ENCODE data around the gene ZNF621.

The ZNF621 gene

GRCh38 chr3:40566694-40567093, 41.9 kb downstream of the ZNF621 start:
- Histone ChIP-seq H3K27me3 (ENCODE audit: insufficient read depth, low read length) (no peaks in the 10 kb centered on the region), H3K4me3 (ENCODE audit: low read depth, low read length, poor library complexity, severe bottlenecking) (no peak overlapping the region), H3K79me2 (ENCODE audit: insufficient read depth, low read length) (no peaks in the 10 kb centered on the region), H3K27ac (ENCODE audit: low read depth, low read length, poor library complexity, severe bottlenecking) (no peak overlapping the region), H3F3A (ENCODE audit: insufficient read depth, low read length) (no peaks in the 10 kb centered on the region), H3K4me1 (ENCODE audit: insufficient read depth, low read length, severe bottlenecking) (no peaks in the 10 kb centered on the region), H3K9ac (ENCODE audit: low read length) (no peak overlapping the region), H3K36me3 (ENCODE audit: insufficient read depth, low read length) (no peaks in the 10 kb centered on the region), H4K20me1 (ENCODE audit: insufficient read depth, low read length) (no peaks in the 10 kb centered on the region), H3K9me2 (ENCODE audit: low read depth, low read length) (no peaks in the 10 kb centered on the region), H3K9me3 (ENCODE audit: low read length) (no peaks in the 10 kb centered on the region), H2AFZ (ENCODE audit: low read length) (no peak overlapping the region), H3K4me2 (ENCODE audit: low read length) (no peak overlapping the region)
- TF ChIP-seq CTCF (IDR thresholded peaks at IDR 0.05; ENCODE audit: low read length) = no peak

DNA sequence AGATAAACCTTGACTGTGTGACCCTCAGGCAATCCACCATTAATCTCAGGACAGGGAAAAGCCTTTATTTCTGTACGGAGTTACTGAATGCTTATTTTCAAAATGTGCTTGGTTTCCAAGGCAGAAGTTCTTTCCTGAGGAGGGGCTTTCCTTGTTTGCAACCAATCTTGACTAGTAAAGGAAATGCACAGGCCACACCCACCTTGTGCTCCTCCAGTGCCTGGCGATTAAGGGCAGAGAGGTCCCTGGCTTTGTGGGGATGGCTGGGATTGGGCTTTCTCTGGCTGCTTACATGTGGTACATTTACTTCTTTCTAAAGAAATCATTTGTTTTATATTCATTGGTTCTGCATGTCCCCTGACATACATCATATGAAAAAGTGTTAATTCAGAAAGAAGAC, 47.8 kb downstream of the ZNF621 start:
- TF ChIP-seq EZH2 (IDR thresholded peaks at IDR 0.05; ENCODE audit: borderline replicate concordance, low read length) = no peak
- no peak overlapping the region for H3K9ac ChIP-seq (ENCODE audit: low read length)
- no peak overlapping the region for H3K4me2 ChIP-seq (ENCODE audit: low read length)
- H2AFZ ChIP-seq (ENCODE audit: low read length) = no peak overlapping the region
- no peaks in the 10 kb centered on the region for H3K27me3 ChIP-seq (ENCODE audit: insufficient read depth, low read length)
- H3K27ac ChIP-seq (ENCODE audit: low read depth, low read length, poor library complexity, severe bottlenecking) = no peak overlapping the region
- H3K79me2 ChIP-seq (ENCODE audit: insufficient read depth, low read length) = no peaks in the 10 kb centered on the region
- H3K4me3 ChIP-seq (ENCODE audit: low read depth, low read length, poor library complexity, severe bottlenecking) = no peak overlapping the region
- no peaks in the 10 kb centered on the region for H3K36me3 ChIP-seq (ENCODE audit: insufficient read depth, low read length)
- no peaks in the 10 kb centered on the region for H3K9me3 ChIP-seq (ENCODE audit: low read length)
- H3K9me2 ChIP-seq (ENCODE audit: low read depth, low read length) = no peaks in the 10 kb centered on the region
- no peaks in the 10 kb centered on the region for H4K20me1 ChIP-seq (ENCODE audit: insufficient read depth, low read length)
- no peaks in the 10 kb centered on the region for H3F3A ChIP-seq (ENCODE audit: insufficient read depth, low read length)
- H3K4me1 ChIP-seq (ENCODE audit: insufficient read depth, low read length, severe bottlenecking) = no peaks in the 10 kb centered on the region

DNA sequence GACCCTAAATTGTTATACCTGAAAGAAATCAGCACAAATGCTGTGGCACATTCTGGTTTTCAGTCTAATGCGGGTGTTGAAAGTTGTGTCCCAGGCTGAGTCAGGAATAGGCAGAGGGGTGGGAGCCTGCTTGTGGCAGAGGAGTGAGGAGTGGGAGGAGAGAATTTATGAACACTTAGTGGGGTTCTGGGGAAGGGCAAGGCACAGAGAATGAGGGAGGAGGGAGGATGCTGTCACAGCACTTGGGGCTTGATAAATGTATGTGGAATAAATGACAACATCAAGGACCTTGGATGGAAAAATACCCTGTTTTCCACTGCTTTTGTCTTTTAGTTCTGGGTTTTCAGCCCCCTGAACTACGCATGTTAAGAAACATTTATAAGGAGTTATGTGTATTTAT, 49.3 kb downstream of the ZNF621 start:
- H3K27ac ChIP-seq (ENCODE audit: low read depth, low read length, poor library complexity, severe bottlenecking) = no peak overlapping the region
- H3K4me1 ChIP-seq (ENCODE audit: insufficient read depth, low read length, severe bottlenecking) = no peaks in the 10 kb centered on the region
- H4K20me1 ChIP-seq (ENCODE audit: insufficient read depth, low read length) = no peaks in the 10 kb centered on the region
- H3K36me3 ChIP-seq (ENCODE audit: insufficient read depth, low read length) = no peaks in the 10 kb centered on the region
- H2AFZ ChIP-seq (ENCODE audit: low read length) = no peak overlapping the region
- no peaks in the 10 kb centered on the region for H3K79me2 ChIP-seq (ENCODE audit: insufficient read depth, low read length)
- no peak overlapping the region for H3K4me2 ChIP-seq (ENCODE audit: low read length)
- no peak overlapping the region for H3K9ac ChIP-seq (ENCODE audit: low read length)
- H3F3A ChIP-seq (ENCODE audit: insufficient read depth, low read length) = no peaks in the 10 kb centered on the region
- no peaks in the 10 kb centered on the region for H3K9me2 ChIP-seq (ENCODE audit: low read depth, low read length)
- no peaks in the 10 kb centered on the region for H3K27me3 ChIP-seq (ENCODE audit: insufficient read depth, low read length)
- H3K9me3 ChIP-seq (ENCODE audit: low read length) = no peaks in the 10 kb centered on the region
- no peak overlapping the region for H3K4me3 ChIP-seq (ENCODE audit: low read depth, low read length, poor library complexity, severe bottlenecking)
- TF ChIP-seq CTCF (IDR thresholded peaks at IDR 0.05; ENCODE audit: low read length) (no peak), EZH2 (IDR thresholded peaks at IDR 0.05; ENCODE audit: borderline replicate concordance, low read length) (no peak)

DNA sequence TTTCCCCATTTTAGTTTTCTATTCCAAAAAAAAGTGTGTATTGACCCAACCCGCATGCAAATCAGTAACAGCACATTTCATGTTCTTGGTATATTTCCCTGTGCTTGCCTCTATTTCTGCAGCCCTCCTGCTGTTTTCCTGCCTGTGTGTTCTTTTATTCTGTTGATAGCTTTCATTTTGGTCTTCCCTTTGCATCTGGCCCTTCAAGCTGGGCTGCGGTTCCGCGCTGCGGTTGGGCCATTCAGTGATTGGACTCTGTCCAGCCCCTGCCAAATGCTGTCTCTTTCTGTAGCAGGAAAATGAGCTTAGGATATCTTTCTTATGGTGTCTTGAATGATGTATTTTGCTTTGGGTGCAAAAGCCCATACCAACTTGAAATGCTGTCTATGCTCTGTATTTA, 49.9 kb downstream of the ZNF621 start:
- H3K4me2 ChIP-seq (ENCODE audit: low read length) = no peak overlapping the region
- H3K36me3 ChIP-seq (ENCODE audit: insufficient read depth, low read length) = no peaks in the 10 kb centered on the region
- no peaks in the 10 kb centered on the region for H3K79me2 ChIP-seq (ENCODE audit: insufficient read depth, low read length)
- no peak for TF ChIP-seq CTCF (IDR thresholded peaks at IDR 0.05; ENCODE audit: low read length)
- no peak for TF ChIP-seq EZH2 (IDR thresholded peaks at IDR 0.05; ENCODE audit: borderline replicate concordance, low read length)
- H2AFZ ChIP-seq (ENCODE audit: low read length) = no peak overlapping the region
- no peak overlapping the region for H3K4me3 ChIP-seq (ENCODE audit: low read depth, low read length, poor library complexity, severe bottlenecking)
- H3K9ac ChIP-seq (ENCODE audit: low read length) = no peak overlapping the region
- no peaks in the 10 kb centered on the region for H3K9me2 ChIP-seq (ENCODE audit: low read depth, low read length)
- no peak overlapping the region for H3K27ac ChIP-seq (ENCODE audit: low read depth, low read length, poor library complexity, severe bottlenecking)
- H3K27me3 ChIP-seq (ENCODE audit: insufficient read depth, low read length) = no peaks in the 10 kb centered on the region
- H4K20me1 ChIP-seq (ENCODE audit: insufficient read depth, low read length) = no peaks in the 10 kb centered on the region
- H3K4me1 ChIP-seq (ENCODE audit: insufficient read depth, low read length, severe bottlenecking) = no peaks in the 10 kb centered on the region
- no peaks in the 10 kb centered on the region for H3K9me3 ChIP-seq (ENCODE audit: low read length)
- H3F3A ChIP-seq (ENCODE audit: insufficient read depth, low read length) = no peaks in the 10 kb centered on the region
